AG10803 (cell line): ENCODE data around the gene UGT1A8.
A peak's percentile ranks its signal among the peaks of the same experiment; 100 is the strongest.
"Not testable (repeated sequence)": the region's sequence is repeated elsewhere in the genome, so short reads cannot be mapped to it uniquely, and the experiment has no call there.

Experiments used
- DNase-seq: peaks from one replicate; pipeline ENCODE4 v3.0.0; 2010; ENCODE audit warnings: low read depth
- H3K4me3 ChIP-seq: 2 replicates; pipeline ENCODE4 v1.5.1; 2011; ENCODE audit warnings: mild to moderate bottlenecking, low read length, control low read depth
- CTCF ChIP-seq: conservative IDR thresholded peaks from 2 replicates; pipeline ENCODE4 v1.5.1; 2011; ENCODE audit warnings: mild to moderate bottlenecking, low read length, control low read depth, inconsistent platforms

Gene UGT1A8

GRCh38 chr2:233643128-233643527, 25.7 kb downstream of the UGT1A8 start:
- H3K4me3 ChIP-seq, result no peak overlapping the region
- peak; percentile 0 for DNase-seq
- peak; percentile 11; the same call in 1 of the 2 replicates for TF ChIP-seq CTCF

GRCh38 chr2:233646033-233646432, 28.6 kb downstream of the UGT1A8 start:
- H3K4me3 ChIP-seq, DNase-seq: not testable (repeated sequence)

- no peak for DNase-seq
- TF ChIP-seq CTCF, result no peak
- no peak overlapping the region for H3K4me3 ChIP-seq
These were observed 33.5 kb downstream of the UGT1A8 start for GRCh38 chr2:233650981-233651380.

GRCh38 chr2:233651430-233651829, 34.0 kb downstream of the UGT1A8 start:
- DNase-seq, result no peak
- TF ChIP-seq CTCF, result no peak
- H3K4me3 ChIP-seq, result no peak overlapping the region

GRCh38 chr2:233654501-233654900, 37.1 kb downstream of the UGT1A8 start:
- no peak for TF ChIP-seq CTCF
- no peak for DNase-seq
- no peak overlapping the region for H3K4me3 ChIP-seq

- DNase-seq, result no peak
- TF ChIP-seq CTCF, result no peak
- H3K4me3 ChIP-seq, result no peak overlapping the region
These were observed 37.6 kb downstream of the UGT1A8 start for GRCh38 chr2:233655043-233655442.

GRCh38 chr2:233655943-233656342, 38.5 kb downstream of the UGT1A8 start:
- not testable (repeated sequence) for H3K4me3 ChIP-seq, DNase-seq

- no peak for TF ChIP-seq CTCF
- no peak overlapping the region for H3K4me3 ChIP-seq
- no peak for DNase-seq
These were observed 39.0 kb downstream of the UGT1A8 start for GRCh38 chr2:233656443-233656842.
